Activated CD4-positive, CD25-positive, alpha-beta regulatory T cell treated with anti-CD3 and anti-CD28 coated beads, Interleukin-2, amount 50 U/mL, for 72 hours (primary cell): ENCODE results near the gene RAPSN.

ENCODE experiments used
- DNase-seq: peaks from one replicate; pipeline ENCODE4 v3.0.0; 2021

RAPSN gene

DNA sequence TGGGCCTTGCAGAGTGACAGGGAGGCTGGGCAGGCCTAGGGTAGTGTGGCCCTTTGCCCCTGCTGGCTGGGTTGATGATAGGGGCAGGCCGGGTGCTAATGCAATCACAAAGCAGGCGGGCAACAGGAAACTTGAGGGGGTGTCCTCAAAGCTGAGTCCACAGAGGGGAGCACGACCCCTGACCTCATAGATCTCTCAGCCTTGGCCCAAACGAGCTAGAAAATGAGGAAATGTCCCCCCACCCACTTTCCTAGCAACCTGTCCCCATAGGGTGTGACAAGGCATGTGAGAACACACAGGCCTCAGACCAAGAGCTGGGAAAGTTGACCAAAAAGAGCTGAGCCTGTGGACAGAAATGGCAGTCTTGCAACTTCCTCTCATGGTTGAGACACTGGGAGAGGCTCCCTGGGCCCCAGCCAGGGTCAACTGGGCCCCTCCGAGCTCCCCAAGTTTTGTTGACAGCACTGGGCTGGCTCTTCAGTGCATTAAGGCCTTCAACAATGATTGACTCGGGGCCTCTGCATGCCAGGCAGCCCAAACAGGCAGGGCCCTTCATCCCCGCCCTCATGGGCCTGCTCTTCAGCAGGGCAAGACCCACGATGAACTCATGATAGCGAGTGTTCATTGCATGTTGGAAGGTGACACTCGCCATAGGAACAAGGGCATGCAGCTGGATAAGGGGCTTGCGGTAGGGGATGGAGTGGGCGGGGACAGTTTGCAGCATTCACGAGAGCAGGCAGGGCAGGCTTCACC, 60.8 kb downstream of the RAPSN start:
- DNase-seq, result no peak
